ENCODE results near the gene AGBL2.

DNA sequence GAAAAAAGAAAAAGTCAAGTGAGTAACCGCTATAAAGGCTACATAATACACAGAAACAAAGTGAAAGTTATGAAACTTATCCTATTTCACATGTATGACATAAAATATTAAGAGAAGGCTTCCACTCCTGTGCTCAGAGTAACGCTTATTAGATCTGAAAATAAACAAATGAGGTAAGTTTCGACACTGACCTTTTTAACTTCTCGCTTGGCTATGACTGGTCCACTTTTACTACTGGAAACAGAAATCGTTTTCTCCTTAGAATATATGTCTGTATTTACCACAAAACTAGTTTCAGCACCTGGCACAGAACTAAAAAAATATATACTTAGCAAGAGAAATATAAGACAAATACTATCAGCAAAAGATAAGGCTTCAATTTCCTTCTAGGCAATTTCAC, 35.6 kb upstream of the AGBL2 start:
- TF ChIP-seq, protein P1, sequence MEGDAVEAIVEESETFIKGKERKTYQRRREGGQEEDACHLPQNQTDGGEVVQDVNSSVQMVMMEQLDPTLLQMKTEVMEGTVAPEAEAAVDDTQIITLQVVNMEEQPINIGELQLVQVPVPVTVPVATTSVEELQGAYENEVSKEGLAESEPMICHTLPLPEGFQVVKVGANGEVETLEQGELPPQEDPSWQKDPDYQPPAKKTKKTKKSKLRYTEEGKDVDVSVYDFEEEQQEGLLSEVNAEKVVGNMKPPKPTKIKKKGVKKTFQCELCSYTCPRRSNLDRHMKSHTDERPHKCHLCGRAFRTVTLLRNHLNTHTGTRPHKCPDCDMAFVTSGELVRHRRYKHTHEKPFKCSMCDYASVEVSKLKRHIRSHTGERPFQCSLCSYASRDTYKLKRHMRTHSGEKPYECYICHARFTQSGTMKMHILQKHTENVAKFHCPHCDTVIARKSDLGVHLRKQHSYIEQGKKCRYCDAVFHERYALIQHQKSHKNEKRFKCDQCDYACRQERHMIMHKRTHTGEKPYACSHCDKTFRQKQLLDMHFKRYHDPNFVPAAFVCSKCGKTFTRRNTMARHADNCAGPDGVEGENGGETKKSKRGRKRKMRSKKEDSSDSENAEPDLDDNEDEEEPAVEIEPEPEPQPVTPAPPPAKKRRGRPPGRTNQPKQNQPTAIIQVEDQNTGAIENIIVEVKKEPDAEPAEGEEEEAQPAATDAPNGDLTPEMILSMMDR (conservative IDR thresholded peaks at IDR 0.05; ENCODE audit: low read length) = no peak
- TF ChIP-seq EZH2phosphoT487 (IDR thresholded peaks at IDR 0.05; ENCODE audit: borderline replicate concordance) = no peak
